HG03060 (cell line): ENCODE measurements around the gene MBNL1.
"Not testable (repeated sequence)": the region's sequence is repeated elsewhere in the genome, so short reads cannot be mapped to it uniquely, and the experiment has no call there.

ENCODE experiments used
- ATAC-seq: cut with Tn5 transposase; IDR thresholded peaks from one replicate; pipeline ENCODE4 v1.9.1; 2021; ENCODE audit warnings: low read depth, moderate number of reproducible peaks; ENCODE audit not compliant: unreplicated experiment

The MBNL1 gene

GRCh38 chr3:152391671-152392070 is 122.9 kb downstream of the MBNL1 start:
- ATAC-seq = no peak

- ATAC-seq = no peak
These were observed 123.6 kb downstream of the MBNL1 start for GRCh38 chr3:152392272-152392880.

GRCh38 chr3:152394246-152394645 is 125.5 kb downstream of the MBNL1 start:
- ATAC-seq = no peak

- no peak for ATAC-seq
These were observed 127.0 kb downstream of the MBNL1 start for GRCh38 chr3:152395764-152396163.

- no peak for ATAC-seq
These were observed 128.1 kb downstream of the MBNL1 start for GRCh38 chr3:152396867-152397266.

- ATAC-seq = not testable (repeated sequence)
These were observed 128.6 kb downstream of the MBNL1 start for GRCh38 chr3:152397348-152397747.

GRCh38 chr3:152398495-152398894 is 129.8 kb downstream of the MBNL1 start:
- ATAC-seq = no peak

- no peak for ATAC-seq
These were observed 130.6 kb downstream of the MBNL1 start for GRCh38 chr3:152399374-152399773.

GRCh38 chr3:152400887-152401286 is 132.2 kb downstream of the MBNL1 start:
- no peak for ATAC-seq

- no peak for ATAC-seq
These were observed 134.1 kb downstream of the MBNL1 start for GRCh38 chr3:152402695-152403451.

GRCh38 chr3:152403632-152404066 is 134.9 kb downstream of the MBNL1 start:
- no peak for ATAC-seq

GRCh38 chr3:152404976-152405375 is 136.2 kb downstream of the MBNL1 start:
- no peak for ATAC-seq

- ATAC-seq = no peak
These were observed 137.4 kb downstream of the MBNL1 start for GRCh38 chr3:152405915-152406802.

- no peak for ATAC-seq
These were observed 144.5 kb downstream of the MBNL1 start for GRCh38 chr3:152413240-152413639.

- no peak for ATAC-seq
These were observed 148.3 kb downstream of the MBNL1 start for GRCh38 chr3:152416808-152417580.

- ATAC-seq = no peak
These were observed 151.0 kb downstream of the MBNL1 start for GRCh38 chr3:152419748-152420147.

GRCh38 chr3:152421162-152421561 is 152.4 kb downstream of the MBNL1 start:
- no peak for ATAC-seq

GRCh38 chr3:152426393-152426792 is 157.7 kb downstream of the MBNL1 start:
- ATAC-seq = no peak

- ATAC-seq = no peak
These were observed 159.8 kb downstream of the MBNL1 start for GRCh38 chr3:152428577-152428976.

- ATAC-seq = no peak
These were observed 161.7 kb downstream of the MBNL1 start for GRCh38 chr3:152430223-152431002.
